GM18498 (cell line): ENCODE measurements around the gene C3orf52.
A peak's percentile ranks its signal among the peaks of the same experiment; 100 is the strongest.

ENCODE experiments used
- ATAC-seq: cut with Tn5 transposase; IDR thresholded peaks from one replicate; pipeline ENCODE4 v1.9.1; 2021; ENCODE audit warnings: mild to moderate bottlenecking, moderate library complexity; ENCODE audit not compliant: unreplicated experiment

C3orf52 gene

DNA sequence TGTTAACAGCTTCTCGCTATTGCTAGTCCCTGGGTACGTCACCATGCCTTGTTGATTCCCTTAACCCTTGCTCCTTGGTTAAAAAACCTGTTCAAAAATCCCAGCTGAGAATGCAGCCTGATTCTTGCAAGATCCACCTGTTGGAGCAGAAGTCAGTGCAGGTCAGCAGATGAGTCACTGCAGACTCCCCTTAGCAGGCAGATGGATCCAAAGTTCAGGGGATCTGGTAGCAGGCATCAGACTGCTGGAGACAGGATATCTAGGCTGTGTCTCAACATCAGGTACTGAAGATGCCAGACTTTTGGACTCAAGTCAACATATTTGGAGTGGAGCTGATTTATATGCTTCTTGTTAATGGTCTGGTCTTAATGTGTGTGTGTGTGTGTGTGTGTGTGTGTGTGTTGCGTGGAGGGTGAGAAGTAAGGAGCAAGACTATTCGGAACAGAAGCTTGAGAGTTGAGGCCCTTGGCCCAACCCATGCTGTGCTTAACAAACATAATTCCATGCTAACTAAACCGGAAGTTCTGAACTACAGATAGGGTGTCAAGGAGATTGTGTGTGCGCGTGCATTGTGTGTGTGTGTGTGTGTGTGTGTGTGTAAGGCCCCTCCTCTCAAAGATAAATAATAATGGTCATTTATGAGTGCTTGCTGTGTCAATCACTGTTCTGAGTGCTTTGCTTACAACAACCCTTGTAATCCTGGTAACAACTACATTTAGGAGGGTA is 1.0 kb upstream of the C3orf52 start:
- no peak for ATAC-seq

DNA sequence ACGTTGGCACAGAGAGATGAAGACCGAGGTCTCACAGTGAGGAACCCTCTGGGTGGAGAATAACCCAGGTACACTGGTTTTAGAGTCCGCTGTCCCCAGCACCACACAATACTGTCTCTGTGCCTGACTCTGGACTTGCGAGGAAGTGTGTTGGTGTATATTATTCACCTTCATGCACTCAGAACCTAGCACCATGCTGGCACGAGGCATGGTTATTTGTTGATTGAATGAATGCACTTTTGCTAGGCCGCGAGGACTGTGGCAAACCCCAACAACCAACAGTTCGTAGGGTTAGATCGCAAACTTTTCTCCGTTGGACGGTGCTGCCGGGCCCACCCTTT is 484 bp upstream of the C3orf52 start:
- ATAC-seq, result no peak

DNA sequence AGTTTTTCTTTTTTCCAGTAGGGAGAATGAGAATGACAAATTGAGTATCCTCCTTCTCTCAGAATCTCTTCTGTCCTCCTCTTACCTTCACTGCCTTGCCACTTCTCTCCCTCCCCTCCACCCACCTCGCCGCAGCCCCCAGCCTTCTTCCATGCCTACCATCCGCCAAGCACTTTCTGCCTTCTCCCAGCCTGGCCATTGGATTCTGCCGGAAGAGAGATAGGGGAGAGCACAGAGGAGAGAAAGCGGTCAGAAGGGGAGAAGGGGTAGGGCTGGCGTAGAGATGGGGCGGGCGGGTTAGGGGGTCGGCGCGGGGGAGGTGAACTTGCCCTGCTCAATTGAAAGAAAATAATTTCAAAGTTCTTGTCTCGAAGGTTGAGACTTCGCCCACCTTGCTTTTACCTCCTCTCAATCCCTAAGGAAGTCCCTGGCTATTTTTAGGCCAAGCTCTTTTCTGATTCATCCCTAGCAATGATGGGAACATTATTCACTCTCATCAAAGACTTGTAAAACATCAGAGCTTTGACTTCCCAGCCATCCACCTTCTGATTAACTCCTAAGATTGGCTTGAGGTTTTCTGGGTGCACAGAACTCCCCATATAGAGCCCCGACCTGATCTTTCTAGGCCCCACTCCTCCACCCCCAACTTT is 811 bp downstream of the C3orf52 start:
- no peak for ATAC-seq

DNA sequence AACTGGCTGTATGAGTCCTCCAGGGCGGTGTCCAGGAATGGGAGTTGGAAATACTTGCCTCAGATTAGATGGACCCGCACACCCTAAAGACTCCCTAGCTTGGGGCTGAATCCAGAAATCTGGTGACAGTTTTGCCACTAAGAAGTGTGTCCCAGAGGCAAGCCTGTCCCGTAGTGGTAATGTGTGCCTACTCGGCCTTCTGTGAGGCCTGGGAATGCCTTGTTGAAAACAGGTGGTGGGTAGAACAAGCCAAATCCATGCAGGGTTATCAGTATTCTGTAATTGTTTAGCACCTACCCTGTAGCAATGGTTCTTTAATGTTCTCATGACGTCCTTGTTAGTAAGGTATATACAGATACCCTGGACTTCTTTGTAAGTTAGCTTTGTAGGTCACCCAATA is 1.6 kb downstream of the C3orf52 start:
- no peak for ATAC-seq

DNA sequence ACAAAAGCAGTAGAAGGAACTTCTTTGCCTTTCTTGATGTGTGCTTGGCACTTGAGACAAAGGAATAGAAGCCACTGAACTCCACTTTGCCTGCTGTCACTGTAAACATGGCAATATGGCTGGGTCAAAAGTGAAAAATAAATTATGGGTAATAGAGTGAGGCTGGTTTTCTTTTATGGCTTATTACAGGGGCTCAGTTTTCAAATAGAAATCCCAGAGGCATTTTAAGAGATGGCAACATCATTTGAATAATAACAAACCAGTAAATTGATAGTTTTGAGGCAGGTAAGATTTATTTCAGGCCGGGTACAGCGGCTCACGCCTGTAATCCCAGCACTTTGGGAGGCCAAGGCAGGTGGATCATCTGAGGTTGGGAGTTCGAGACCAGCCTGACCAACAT is 2.8 kb downstream of the C3orf52 start:
- ATAC-seq, result no peak

DNA sequence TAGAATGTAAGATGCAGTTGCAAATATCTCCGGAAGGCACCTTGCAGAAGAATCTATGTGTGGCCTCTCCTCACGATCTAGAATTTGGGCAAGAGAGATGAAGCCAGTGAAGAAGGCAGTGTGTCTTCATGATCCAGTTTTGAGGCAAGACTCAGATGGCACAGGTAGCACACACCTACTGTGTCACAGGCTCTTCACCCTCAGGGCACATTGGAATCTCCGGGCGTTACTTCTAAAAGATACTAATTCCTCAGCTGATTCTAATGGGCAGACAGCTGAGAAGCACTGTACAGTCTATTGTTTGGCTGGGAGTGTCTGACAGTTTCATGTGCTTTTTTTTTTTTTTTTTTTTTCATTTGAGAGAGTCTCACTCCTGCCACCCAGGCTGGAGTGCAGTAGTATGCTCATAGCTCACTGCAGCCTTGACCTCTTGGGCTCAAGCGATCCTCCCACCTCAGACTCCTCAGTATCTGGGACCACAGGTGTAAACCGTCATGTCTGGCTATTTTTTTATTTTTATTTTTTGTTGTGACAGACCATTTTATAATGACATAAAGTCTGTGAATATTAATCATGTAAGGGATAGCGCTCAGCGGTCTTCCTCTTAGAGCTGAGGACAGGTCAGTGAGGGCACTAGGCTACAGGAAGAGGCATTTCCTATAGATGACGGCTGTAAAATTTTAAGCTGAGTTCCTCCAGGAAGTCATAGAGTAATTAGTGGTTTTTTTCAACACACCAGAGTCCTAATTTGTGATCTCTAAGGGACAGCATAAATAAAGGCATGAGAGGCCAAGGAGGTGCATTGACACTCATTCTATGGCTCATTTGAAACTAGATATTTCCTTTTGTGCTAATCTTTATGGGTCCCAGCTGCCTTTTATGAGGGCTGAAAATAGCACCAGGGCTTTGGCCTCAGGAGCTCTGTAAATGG is 4.0 kb downstream of the C3orf52 start:
- no peak for ATAC-seq

DNA sequence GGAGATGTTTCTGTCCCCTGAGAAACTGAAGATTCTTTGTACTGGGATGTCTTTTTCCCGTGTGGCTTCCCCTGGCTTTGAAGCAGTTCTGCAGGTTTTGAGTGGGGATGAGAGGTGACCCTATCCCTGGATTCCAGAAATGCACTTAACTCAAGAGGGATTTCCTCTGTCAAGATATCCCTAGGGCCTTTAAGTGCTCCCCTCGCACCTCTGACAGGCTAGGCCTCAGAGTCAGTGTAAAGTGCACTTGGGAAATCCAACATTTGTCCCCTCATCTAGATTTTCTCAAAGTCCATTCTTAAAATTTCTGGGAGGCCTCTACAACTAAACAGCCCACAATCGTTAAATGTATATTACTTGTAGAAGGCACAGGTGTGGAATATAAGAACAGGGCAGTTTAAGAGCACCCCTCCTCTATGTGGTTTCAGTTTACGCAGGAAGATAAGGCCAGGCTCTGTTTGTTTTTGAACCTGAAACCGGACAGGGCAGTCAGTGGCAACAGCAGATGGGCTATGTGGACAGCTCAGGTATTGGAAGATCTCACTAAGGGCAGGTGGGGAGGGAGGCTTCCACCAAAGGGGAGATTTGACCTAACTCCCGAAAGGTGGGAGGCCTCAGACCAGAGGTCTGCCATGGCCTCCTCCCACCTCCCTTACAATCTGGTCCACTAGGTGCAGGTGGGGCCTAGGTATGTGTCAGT is 4.8 kb downstream of the C3orf52 start:
- no peak for ATAC-seq

DNA sequence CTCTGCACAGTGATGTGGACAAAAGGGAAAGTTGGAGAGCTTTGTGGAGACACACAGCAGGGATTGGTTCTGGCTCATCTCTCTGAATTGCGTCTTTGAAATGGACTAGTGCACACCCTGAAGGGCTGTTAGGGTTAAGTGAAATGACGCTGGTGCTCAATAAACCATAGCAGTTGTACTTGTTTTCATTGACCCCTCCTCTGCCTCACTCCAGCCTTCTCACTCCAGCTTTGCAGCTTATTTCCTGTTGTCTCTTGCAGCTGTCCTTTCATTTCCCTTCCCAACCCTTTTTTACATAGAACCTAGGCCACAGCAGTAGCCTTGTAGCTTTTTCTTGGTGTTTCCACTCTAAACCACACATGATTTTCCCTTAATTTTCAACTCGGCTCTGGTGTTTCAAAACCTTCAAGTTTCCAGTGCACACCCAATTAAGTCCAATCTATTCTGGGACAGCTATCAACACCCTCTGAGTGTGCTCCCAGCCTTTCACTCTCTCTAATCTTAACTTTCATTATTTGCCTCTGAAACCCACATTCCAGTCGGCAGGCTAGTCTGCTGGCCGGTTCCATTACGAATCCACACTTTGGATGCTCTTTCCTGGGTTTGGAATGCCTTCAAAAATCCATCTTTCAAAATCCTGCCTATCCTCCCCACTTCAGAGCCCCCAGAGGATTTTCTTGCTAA is 6.4 kb downstream of the C3orf52 start:
- peak; percentile 39 for ATAC-seq

DNA sequence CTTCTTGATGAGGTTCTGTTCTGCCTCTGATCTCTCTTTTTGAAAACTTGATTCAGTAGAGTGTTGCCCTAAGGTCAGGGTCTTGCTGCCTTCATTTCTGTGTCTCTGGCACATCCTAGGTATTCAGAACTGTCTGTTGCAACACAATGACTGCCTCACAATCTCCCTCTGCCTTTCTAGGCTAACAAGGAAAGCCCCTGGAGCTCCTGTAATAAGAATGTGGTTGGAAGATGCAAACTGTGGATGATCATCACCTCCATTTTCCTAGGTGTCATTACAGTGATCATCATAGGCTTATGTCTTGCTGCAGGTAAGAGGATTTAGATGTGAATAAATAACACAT is 7.0 kb downstream of the C3orf52 start:
- no peak for ATAC-seq

DNA sequence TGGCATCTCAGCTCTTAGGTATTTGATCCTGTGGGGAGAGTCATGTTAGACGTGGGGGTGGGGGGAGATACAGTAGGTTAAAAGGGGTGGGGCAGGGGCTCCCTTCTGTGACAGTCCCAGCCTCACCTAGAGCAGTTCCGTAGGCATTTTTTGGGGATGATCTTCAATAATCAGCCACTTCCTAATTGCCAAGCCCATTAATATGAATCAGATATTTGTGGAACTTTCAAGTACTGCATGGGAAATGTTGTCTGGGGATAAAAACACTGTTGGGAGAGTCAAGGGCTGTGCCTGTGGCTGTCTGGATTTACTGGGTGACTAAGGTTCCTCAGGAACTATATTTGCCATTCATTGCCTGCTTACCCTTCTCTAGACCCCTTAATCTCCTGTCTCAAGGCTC is 9.5 kb downstream of the C3orf52 start:
- no peak for ATAC-seq

DNA sequence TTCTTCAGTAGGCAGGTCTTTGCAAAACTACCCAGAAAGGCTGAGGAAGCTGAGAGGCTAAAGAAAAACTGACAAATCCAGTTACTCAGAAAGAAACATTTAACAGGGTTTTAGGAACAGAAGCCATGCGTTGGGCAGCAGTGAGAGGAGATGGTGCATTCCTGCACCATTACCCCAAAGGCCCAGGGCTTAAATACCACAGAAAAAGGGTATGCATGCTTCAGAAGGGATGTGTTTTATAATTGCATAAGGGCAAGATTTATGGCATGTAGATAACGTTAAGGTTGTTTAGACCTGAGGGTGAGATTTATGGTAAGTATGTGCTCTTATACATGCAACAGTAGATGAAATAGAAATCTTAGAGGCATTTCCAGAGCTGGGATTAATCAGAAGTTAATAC is 10.0 kb downstream of the C3orf52 start:
- ATAC-seq, result no peak

DNA sequence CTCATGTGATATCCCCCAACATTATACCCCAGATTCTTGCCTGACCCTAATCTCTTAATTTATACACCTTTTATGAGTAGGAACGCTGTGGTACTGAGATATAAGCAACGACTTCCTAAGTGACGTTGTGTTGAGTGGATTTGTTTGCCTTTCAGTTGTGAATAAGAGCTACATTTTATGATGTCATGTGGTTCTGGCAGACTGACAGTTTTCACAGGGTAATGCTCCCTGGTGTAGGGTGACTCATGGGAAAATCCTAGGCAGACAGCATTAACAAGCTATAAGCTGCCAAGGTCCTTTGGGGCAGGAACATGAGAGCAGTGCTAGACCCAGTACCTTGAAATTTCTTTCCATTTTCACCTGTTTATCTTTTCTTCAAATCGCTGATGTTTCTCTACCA is 11.2 kb downstream of the C3orf52 start:
- peak; percentile 59 for ATAC-seq

DNA sequence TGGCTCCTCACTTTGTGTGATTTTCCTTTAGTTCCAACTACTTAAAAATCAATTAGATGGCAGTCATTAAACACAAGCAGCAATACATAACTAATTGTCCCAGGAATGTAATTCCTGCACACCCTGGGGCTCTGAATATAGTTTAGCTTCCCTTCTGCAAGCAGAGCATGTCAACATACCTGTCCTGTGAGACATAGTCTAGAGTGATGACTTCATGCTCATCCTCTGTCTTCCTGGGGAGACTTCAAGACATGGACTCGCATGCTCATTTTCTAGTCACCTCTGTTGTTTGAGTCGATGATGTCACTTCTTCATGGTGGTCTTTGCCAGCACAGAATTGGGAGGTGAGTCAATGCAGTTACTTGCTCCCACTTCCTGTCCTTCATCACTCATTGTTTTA is 15.7 kb downstream of the C3orf52 start:
- ATAC-seq, result no peak

DNA sequence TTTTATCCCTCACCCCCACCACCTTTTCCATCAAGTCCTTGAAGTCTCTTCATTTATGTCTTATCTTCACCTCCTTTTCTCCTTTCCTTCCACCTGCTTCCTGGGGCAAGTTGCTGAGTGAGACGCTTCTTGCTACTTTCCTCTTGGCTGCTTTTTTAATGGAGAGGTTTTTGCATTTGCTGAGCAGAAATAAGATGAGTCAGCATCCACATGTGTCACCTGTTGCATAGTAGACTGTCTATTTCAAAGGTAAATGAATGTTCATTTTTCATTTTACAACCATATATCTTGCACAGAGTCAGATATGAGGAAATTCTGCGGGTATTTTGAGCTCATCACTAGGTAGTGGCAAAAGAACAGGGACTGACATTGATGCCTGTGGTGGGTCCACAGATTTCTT is 18.6 kb downstream of the C3orf52 start:
- no peak for ATAC-seq

DNA sequence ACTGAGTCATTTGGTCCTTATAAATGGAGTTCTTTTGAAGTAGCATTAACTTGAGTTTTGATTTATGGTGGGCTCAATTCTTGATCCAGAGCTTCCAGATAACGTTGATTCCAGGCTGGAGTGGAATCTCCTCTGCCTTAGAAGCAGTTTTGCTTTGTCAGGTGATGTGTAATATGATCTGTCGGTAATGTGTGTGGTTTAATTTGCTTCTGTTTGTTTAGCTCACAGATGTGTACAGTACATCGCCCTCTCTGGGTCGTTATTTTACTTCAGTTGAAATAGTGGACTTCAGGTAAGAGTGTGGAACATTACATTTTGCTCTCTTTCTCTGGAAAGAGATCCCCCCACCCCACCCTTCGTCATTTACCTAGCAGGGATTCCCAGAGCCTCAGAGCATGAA is 23.1 kb downstream of the C3orf52 start:
- ATAC-seq, result no peak

DNA sequence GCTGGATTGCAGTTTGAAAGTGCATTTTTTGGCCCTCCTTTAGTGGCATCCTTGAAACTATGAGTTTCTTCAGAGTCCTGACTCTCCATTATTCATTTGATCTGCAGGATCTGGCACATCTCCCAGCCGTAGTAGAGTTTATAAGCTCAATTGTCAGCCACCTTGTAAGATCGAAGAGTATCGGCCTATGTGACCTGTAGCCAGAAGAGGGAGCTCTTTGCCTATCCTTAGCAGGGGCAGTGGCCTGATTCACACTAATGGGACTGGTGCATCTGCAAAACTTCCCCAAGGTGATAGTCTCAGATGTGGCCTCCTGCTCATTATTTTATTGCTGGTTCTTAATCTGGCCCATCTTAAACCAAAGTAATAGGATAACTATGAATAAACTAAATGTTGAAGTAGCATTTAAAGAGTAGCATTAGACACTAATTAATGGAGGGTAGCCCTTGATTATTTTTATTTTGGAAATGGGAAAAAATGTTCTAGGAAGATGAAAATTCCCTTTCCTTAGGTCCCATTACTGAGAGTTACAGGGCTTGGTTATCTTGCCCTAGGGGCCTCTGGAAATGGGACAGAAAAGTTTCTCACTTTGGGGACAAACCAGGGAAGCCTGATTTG is 25.7 kb downstream of the C3orf52 start:
- ATAC-seq, result peak; percentile 48

DNA sequence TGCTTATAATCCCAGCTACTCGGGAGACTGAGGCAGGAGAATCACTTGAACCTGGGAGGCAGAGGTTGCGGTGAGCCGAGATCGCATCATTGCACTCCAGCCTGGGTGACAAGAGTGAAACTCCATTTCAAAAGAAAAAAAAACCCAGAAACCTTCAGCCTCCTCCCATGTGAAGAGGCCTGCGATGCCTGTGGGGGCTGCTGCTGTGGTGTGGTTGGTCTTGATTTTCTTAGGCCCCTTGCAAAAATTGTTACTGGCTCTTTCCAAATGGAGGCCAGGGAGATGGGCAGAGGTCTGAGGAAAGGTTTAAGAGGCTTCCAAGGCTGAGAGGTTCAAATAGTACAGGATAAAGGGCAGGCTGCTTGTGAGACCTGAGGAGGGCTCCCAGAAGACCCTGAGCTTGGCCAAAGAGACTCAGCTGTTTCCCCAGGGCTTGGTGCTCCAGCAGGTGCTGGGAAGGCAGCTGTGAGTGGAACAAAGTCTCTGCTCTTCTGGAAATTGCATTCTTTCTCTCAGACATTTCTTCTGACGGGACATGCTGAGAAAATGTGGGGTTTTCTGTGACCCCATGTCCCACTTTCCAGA is 28.5 kb downstream of the C3orf52 start:
- ATAC-seq, result peak; percentile 25

DNA sequence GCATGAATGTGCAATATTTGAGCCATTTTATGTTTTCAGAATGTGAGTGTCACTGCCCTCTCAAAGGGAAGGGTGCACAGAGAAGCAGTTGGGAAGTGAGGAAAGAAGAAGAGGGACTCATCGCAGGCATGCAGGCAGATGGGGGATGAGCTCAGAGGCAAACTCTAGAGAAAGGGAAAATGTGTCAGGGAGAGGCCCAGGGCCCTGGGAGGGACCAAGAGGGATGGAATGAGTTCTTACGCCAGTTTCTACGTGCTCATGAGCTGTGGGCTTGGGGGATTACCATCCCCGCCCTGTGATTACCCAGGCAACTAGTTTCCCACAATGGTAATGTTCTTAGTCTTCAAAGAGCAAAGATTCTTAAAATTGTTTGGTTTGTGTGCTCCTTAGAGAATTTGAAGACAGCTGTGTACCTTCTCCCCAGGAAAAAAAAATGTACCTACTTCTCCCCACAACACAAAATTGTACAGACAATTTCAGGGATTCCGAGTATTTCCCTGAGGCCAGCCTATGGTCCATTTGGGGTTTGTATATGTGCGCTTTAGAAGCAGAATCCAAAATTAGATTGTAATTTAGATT is 29.1 kb downstream of the C3orf52 start:
- peak; percentile 36 for ATAC-seq

DNA sequence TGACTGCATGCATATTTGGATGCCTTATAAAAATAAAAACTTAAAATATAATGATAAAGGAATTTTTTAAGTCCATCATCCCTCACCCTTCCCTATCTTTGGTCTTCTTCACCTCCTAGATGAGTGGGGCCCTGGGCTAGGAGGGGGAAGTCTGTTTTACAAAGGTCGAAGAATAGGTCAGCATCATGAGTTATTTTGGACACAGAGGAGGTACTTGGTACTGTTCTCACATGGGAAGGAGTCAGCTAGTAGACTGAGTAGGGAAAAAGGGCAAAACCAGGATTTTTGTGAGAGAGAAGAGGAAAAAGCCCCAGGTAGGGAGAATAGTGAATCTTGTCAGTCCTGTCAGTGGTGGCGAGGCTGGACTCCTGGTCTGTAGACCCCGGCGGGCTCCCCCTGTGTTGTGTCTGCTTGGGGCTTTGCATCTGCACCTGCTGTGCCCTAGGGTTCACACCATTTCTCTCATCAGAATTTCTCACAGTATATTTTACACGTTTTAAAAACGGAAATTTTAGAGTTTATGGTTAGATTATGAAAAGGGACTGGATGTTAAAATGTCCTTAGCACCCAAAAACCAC is 29.7 kb downstream of the C3orf52 start:
- ATAC-seq, result no peak
